HG03571 (cell line): ENCODE results near the gene MPIG6B.
"Not testable (repeated sequence)": the region's sequence is repeated elsewhere in the genome, so short reads cannot be mapped to it uniquely, and the experiment has no call there.

Experiments used
- ATAC-seq: cut with Tn5 transposase; IDR thresholded peaks from one replicate; pipeline ENCODE4 v1.9.1; 2021; ENCODE audit not compliant: unreplicated experiment

Gene MPIG6B

DNA sequence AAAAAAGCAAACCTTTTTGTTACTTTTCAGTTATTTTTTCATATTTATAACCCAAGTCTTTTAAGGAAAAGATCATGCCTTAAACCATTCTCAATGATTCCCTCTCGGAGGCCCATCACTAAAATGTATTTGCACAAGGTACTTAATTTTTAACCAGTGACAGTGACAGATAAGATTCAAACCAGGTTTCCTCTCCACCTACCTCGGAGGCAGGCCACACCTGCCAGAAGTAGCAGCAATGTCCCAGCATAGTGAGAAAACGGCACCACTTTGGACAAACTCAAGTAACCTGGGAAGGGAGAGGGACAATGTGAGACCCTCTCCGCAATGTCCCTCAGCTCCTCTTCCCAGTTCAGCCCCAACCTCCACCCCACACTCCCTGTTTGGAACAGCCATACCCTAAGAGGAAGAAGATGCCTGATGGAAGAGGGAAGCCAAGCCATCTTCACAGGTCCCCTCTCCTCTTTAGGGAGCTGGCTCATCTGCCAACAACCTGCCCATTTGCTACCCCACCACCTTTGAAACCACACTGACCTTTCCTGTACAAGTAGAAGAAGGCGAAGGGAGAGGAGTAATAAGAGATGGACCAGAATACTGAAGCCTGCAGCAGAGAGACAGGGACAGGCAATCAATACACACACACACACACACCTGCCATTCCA lies 22.3 kb upstream of the MPIG6B start:
- no peak for ATAC-seq

GRCh38 chr6:31701666-31702404 lies 21.3 kb upstream of the MPIG6B start:
- ATAC-seq = no peak

DNA sequence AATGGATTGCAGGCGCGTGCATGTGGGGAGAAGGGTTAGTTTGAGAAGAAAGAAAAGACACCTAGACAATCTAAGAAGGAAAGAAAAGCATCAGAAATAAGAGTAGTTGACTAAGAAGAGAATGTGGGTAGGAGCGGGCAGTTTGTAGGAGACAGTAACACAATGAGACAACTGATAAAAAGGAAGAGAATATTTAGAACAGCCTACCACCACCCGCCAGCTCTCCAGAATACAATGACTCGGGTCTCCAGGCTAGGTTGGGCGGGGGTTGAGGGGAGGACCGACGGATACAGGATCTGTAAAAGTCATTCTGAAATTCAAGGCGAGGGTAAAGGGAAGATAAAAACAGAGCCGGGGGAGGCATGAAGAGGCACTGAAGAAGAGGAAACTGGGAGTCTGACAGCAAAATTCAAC lies 20.8 kb upstream of the MPIG6B start:
- ATAC-seq = no peak

- ATAC-seq = peak; percentile 86
Measured at GRCh38 chr6:31702819-31703716, 20.1 kb upstream of the MPIG6B start, which contains the start of gene ABHD16A. Gene ABHD16A (minus strand): TSS chr6:31703324. CDS start chr6:31703281, 43 bp downstream.

DNA sequence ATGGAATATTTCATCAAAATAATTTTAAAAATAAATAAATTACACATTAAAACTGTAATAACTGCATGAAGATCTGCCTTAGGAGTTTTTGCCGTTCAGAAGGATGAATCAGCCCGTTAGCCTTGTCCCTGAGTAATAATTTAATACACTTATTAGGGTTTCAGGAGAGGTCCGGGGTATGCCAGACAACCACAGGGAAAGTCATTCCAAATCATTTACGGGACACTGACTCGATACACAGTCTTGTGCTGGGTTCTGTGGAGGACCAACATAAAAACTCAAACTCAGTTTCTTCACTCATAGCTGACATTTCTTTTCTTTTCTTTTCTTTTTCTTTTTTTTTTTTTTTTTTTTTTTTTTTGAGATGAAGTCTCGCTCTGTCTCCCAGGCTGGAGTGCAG lies 17.2 kb upstream of the MPIG6B start:
- no peak for ATAC-seq

DNA sequence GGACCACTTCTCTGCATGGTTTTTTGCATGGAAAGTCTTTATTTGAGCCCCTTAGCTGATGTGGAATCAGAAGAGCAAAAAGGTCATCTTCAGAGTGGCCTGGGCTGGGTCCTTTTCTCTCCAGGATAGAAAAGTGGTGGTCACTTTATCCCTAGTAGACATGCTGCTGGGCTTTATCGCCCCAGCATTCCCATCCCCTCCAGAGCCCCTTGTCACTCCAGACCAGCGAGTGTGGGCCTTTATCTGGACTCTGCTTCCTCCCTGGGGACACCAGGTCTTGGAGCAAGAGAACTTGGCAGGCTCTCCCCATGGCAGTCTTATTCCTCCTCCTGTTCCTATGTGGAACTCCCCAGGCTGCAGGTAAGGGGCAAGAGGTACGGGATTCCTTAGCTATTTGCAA lies 16.6 kb upstream of the MPIG6B start, which contains the start of gene LY6G6F:
LY6G6F (plus strand) TSS at position 268 of the 400 bp plus-strand sequence; CDS start at position 309, 41 bp downstream.
- ATAC-seq = no peak

- no peak for ATAC-seq
Measured at GRCh38 chr6:31707701-31708100, 15.5 kb upstream of the MPIG6B start.

- no peak for ATAC-seq
Measured at GRCh38 chr6:31708224-31708623, 14.9 kb upstream of the MPIG6B start.

- ATAC-seq = not testable (repeated sequence)
Measured at GRCh38 chr6:31709157-31709556, 14.0 kb upstream of the MPIG6B start.

DNA sequence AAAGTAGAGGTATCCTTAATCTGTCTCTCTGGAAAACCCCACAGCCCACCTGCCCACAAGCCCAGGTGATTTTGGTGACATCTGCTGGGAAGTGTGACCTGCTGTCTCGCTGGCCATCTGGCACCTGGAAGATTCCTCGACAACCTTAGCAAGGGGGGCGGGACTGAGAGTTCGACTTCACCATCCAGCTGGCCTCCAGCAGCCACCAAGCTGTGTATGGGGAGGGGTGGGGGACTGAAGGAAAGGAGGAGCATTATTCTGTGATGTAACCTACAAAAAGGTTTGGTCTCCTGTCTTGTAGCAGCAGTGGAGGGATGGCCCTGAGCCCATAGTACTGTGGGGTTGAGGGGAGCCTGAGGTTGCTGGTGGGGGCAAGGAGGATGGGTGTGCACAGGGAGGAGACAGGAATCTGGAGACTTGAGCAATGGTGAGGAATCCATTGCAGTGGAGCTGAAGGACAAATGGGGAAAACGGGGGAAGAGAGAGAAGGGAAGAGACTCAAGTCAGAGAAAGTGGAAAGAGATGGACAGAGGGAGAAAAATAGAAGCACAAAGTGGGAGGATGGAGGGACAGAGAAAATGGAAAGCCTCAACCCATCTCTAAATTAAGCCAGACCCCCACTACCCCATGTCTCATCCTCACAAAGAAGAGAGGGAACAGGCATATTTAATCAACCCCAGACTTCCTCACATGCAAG lies 12.5 kb upstream of the MPIG6B start:
- no peak for ATAC-seq

- ATAC-seq = no peak
Measured at GRCh38 chr6:31711233-31711632, 11.9 kb upstream of the MPIG6B start.

- ATAC-seq = no peak
Measured at GRCh38 chr6:31712296-31712695, 10.9 kb upstream of the MPIG6B start.

GRCh38 chr6:31713465-31713864 lies 9.7 kb upstream of the MPIG6B start:
- no peak for ATAC-seq

DNA sequence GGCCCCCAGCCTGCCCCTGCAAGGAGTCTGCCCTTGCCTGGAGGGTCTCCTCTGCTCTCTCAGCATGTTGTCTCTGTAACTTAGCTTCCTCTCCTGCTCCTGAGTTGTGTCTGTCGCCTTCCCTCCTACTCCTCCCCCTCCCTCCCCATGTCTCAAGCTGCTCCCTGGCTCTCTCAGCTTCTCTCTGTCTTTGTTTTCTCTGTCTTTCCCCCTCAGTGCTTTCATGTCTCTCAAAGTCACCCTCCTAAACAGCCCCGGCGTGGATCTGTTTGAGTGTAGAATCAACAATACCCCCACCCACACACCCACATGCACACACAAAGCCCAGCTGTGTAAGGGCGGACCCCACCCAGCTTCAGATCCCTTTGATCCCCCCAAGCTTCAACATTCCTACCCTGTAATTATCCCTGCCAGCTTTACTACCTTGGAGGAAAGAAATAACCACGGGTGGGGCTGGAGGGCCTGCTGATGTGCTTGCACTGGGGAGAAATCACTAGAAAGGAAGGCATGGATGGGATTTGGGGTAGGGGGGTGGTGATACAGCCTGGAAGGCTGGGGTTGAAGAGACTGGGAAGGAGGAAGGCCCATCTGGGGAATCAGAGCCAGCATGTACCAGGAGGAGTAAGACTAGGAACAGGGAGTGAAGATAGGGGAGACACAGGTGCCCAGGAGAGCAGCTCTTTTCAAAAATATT lies 9.0 kb upstream of the MPIG6B start:
- ATAC-seq = no peak

DNA sequence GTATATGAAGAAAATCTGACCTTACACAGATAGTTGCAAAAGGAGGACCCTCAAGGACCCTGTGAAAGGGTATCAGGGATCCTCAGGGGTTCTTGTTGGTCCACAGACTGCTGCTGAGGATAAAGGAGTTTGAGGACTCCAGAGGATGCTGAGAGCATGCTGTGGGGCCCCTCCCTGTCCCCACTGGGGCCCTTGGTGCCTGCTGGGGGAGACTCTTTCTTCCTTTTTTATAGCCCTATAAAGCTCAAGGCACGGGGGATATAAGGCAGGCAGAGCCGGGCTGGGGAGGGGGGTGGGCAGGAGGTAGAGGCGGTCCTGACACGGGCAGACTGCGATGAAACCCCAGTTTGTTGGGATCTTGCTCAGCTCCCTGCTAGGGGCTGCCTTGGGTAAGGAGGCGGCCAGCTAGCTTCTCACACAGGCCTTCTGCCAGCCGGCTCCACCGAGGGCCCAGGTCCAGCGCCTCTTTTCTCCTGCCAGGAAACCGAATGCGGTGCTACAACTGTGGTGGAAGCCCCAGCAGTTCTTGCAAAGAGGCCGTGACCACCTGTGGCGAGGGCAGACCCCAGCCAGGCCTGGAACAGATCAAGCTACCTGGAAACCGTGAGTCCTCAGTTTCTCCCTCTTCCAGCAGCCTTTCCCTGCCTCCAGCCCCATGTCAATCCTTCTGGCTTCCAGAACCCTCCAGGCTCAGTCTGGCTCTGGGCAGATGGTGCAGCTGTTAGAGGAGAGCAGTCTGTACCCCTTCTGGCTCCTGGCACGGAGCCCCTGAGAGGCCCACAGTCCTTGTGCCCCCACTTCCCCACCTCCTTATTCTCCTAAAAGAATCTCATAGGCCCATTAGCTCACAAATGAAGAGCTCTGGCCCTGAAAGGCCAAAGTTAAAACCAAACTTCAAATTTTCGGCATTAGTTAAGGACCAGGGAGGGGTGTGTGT lies 7.9 kb upstream of the MPIG6B start, which contains the start of gene LY6G6D:
LY6G6D (plus strand) TSS at position 327 of the 937 bp plus-strand sequence; CDS start at position 335, 8 bp downstream.
- ATAC-seq = no peak

GRCh38 chr6:31717499-31718222 lies 5.5 kb upstream of the MPIG6B start:
- no peak for ATAC-seq

DNA sequence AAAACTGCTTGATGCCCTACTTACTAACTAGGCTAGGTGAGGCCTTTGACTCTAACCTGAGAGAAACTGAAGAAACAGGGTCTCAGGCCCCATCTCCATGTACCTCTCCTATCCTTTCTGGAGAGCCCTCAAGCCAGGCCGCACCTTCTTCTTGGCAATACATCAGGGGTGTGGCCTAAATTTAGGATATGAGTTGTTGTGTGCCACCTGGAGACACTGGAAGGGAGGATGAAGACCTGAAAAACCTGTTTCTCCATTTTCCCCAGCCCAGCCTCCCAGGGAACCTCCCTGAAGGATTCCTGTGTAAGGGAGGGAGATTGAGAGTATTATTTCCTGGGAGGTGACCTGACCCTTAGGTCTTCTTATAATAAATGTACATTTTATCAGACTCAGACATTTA lies 4.9 kb upstream of the MPIG6B start:
- no peak for ATAC-seq

DNA sequence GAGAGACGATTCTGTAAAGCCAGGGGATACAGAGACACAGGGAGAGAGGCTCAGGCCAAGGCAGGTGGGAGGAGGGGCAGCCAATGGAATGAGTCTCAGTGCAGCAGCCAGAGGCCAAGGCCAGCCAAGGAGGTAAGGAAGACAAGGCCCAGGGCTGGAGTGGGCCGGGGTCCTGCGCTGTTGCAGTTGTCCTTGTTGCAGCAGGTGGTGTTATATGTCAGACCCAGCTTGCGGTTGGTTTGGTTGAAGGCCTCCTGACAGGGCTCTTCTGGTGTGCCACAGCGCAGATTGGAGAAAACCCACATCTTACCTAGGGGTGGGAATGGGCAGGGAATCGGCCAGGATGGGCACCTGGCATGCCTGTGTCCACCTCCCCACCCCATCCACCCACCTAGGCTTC lies 4.2 kb upstream of the MPIG6B start:
- ATAC-seq = no peak
